Measurements from ENCODE around the gene CYSRT1.

CYSRT1 gene

DNA sequence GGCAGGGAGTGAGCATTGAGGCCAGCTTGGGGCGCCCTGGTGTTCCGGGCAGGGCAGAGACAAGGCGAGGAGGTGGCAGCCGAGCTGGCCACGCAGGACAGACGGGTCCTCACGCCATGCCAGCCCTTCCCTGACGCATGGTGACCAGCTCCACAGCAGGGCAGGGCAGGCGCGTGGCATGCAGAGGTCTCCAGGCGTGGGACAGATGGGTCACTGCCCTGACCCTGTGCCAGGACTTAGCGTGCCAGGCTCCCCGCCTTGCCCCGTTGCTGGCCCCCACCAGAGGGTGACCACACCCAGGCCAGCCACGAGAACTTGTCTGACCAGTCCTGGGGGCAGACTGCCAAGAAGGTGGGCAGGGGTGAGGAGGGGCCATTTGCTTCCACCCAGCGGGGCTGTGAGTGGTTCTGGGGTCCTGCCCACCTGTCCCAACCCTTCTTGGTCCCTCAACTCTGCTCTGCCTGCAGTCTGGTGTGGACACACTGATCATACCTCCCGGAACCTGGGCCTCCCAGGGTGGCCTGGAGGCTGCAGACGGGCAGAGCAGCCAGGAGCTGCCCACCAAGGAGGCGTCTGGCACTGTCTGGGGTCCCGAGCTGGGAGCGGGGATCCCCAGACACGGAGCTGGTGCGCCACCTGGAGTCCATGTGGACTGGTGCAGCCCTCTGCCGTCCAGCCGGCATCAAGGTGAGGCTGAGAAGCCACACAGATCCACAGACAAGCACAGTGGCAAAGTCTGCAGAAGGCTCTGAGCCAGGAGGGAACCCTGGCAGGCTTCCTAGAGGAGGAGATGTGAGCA, 2.3 kb downstream of the CYSRT1 start, which contains the start of gene RNF224:
RNF224 (plus strand) TSS at position 449 of the 799 bp plus-strand sequence. CDS start 834 bp downstream, outside the sequence.
- DNase-seq (ENCODE audit: low spot score) = peak; percentile 80

DNA sequence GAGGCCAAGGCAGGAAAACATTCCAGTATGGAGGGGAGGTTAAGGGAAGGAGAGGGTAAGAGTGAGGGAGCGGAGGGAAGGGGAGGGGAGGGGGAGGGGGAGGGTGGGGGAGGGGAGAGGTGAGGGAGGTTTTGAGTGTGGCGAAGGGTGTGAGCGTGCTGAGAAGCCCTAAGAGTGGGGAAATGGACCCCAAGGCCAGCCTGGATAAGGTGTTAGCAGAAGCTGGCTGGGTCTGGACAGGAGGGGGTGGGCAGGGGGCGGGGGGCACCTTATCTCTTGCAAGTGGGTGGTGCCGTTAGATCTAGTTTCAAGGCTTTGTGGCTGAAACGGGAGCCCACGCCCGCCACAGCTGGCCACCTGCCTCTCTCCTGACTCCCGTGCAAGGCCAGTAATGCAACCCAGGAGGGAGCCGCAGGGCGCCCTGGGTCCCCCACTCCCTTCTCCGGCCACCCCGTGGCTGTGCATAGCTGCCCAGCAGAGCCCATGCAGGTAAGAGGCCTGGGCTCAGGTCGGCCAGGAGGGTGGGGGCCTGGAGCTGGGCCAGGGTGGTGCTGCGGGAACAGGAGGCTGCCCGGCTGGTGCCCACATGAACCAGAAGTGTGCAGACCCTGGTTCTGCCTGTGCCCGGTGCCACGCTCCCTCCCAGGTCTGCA, 3.0 kb downstream of the CYSRT1 start:
- no peak for DNase-seq (ENCODE audit: low spot score)

DNA sequence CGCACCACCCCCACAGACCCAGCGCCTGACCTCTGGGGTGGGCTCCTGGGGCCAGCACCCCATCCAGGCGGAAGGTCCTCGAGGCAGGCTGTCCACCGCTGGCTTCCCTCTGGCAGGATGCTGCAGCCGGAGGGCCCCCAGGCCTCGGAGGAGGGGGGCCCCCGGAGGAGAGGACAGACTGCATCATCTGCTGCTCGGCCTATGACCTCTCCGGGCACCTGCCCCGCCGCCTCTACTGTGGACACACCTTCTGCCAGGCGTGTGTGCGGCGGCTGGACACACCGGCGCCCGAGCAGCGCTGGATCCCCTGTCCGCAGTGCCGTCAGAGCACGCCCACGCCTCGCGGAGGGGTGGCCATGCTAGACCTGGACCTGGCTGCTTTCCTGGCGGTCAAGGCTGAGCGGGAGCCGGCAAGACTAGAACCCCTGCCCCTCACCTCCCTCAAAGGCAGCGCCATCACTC, 3.6 kb downstream of the CYSRT1 start:
- DNase-seq (ENCODE audit: low spot score) = no peak

DNA sequence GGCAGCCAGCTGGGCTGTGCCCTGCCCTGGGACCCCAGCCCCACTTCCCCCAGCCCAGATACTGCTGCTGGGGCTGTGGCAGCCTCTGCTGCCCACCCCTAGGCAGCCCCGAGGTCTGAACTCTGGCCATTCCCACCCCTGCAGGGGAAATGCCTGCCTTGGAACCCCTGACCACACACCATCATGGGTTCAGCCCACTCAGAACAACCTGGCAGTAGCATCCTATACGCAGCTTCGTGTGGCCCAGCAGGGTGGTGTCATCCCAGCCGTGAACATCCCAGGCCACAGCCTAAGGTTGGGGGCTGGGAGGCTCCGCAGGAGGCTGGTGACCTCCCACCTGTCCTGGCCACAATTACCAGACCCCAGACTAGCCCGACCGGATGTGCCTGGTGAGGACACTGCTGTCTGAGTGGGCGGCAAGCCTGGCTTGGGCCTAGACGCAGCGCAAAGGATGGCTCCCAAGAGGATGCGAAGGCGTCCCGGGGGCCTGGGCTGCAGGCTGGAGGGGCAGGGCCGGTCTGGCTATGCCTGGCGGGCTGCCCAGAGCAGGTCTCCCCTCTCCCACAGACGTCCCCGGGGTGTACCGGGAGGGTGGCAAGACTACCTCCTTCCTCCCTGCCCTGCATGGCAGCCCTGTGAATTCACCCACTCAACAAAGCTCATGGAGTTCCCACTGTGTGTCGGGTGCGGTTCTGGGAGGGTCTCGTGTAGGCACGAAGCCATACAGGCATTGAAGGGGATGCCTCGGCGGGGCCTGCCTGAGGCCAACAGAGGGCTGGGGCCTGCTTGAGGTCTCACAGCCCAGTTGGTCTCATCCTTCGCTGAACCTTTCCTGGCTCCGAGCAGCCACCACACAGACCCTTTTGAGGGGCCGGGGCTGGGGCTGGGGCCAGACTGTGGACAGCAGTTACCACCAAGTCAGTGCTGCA, 4.3 kb downstream of the CYSRT1 start:
- no peak for DNase-seq (ENCODE audit: low spot score)

DNA sequence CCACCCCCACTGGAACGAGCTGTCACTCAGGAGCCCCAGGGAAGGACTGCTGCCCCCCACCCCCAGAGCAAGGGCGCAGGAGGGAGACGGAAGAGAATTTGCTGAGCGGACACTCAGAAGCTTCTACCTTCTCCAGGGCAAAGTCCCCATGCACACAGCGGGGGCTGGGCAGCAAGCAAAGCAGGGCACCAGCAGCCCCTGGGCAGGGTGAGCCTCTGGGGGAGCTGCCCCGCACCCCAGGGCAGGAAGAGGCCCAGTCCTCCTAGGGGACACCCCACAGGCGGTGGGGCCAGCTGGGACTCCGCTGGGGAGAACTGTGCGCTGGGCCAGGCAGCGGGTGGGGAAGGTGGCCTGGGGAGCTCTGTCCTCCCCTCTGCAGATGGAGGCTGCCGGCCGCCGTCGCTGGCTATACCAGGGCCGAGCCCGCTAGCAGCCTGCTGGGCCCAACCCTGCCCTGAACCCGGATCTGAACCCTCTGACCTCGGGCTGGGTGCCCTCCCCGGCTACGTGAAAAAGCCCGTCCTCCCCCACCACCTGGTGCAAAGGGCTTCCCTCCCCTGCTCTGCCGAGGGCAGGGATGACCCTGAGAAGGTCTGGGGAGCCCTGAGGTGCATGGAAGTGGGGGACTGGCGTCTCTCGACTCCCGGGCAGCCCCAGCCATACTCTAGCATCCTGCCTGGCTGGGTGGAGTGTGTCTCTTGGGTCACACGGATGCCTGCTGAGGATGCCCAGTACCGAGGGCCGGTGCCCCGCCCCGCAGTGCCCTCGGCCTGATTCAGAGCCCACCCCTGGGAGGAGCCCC, 5.1 kb downstream of the CYSRT1 start:
- no peak for DNase-seq (ENCODE audit: low spot score)

DNA sequence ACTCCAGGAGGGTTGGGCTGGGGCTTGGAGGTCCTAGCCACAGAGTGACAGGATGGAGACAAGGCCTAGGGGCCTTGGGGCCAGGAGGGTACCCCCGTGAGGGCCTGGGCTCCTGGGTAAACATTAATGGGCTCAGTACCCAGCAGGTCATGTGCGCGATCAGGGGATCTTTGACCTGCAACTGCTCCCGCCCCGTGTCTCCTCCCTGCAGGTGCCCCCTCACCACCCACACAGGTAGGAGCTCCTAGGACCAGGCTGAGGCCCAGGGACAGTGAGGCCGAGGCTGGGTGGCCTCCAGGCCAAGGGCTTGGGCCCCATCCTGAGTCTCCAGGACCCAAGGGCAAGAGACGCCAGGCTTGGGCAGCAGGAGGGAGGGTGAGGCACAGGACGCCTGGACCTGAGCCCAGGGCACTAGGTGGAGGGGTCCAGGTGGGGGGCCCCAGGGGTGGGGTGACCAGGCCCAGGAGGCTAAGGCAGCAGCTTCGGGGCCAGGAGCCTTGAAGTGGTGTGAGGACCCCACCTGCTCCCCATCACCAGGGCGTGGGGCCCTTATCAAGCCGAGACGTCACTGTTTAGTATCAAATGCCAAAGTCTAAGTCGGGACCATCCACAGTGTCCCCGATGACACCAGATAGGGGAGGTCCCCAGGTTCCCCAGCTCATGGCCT, 5.9 kb downstream of the CYSRT1 start, which contains the start of gene SLC34A3:
SLC34A3 (plus strand) TSS at position 197 of the 667 bp plus-strand sequence. CDS start 802 bp downstream, outside the sequence.
- no peak for DNase-seq (ENCODE audit: low spot score)

DNA sequence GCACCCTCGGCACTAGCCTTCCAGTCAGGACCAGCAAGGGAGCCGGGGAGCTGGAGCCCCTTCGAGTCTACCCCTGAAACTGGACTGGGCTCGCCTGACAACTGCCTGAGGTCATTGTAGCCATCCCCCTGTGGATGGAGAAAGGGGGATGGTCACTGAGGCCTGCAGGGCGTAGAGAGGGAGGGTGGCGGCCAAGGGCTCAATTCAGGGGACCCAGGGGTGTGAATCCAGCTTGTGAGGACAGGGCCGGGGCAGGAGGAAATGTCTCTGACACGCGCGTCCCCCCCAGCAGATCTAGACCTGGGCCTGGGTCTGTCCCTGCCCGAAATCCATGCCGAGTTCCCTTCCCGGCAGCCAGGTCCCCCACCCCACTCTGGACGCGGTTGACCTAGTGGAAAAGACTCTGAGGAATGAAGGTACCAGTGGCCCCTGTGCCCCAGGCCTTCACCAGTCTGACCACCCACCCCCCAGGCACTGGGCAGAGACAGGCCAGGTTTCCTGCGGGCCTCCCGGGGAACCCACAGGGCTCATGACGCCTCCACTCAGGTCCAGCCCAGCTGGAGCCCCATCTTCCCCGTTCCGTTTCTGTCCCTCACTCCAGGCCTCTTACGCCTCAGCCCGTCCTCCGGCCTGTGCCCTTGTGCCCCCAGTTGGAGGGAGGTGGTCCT, 6.5 kb downstream of the CYSRT1 start:
- no peak for DNase-seq (ENCODE audit: low spot score)

DNA sequence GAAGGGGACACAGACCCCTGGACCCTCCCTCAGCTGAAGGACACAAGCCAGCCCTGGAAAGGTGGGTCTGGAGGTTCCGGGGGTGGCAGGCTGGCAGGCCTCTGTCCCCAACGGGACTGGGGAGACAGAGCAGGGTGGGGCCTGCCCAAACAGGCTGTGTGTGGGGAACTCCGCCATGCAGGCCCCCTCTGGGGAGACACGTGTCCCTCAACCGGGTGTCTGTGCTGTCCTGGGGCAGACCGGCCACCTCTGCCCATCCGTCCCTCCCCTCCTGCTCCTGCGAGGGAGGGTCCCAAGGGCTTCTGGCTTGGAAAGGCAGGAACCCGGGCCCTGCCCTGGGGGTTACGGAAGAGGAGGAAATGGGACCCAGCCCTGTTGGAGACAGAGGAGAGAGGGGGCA, 7.1 kb downstream of the CYSRT1 start:
- no peak for DNase-seq (ENCODE audit: low spot score)

DNA sequence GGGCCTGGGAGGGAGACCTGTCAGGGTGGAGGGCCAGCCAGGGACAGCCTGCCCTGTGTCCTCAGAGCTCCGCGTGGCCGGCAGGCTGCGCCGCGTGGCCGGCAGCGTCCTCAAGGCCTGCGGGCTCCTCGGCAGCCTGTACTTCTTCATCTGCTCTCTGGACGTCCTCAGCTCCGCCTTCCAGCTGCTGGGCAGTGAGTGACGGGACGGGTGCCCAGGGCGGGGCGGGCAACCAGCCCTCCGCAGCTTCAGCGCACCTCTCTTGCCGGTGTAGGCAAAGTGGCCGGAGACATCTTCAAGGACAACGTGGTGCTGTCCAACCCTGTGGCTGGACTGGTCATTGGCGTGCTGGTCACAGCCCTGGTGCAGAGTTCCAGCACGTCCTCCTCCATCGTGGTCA, 7.5 kb downstream of the CYSRT1 start:
- no peak for DNase-seq (ENCODE audit: low spot score)

DNA sequence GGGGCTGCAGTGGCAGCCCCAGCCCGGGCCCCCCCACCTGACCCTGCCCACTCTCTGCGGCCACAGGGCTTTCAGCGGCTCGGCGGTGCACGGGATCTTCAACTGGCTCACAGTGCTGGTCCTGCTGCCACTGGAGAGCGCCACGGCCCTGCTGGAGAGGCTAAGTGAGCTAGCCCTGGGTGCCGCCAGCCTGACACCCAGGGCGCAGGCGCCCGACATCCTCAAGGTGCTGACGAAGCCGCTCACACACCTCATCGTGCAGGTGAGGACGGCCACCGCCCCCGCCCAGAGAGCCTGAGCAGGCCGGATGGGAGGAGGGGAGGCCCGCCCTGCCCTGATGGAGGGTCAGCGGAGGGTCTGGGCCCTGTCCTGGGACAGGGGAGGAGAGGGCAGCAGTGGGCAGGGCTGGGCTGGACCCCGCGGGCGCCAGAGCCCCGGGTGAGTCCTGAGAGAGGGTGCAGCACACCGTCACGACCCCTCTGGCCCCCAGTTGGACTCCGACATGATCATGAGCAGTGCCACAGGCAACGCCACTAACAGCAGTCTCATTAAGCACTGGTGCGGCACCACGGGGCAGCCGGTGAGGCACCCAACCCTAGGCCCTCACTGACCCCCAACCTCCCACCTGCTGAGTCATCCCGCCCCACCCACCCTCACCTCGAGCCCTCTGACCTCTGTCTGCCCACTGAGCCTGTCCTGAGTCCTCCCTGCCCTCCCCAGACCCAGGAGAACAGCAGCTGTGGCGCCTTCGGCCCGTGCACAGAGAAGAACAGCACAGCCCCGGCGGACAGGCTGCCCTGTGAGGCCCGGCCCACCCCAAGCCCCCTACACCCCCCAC, 8.4 kb downstream of the CYSRT1 start:
- no peak for DNase-seq (ENCODE audit: low spot score)

DNA sequence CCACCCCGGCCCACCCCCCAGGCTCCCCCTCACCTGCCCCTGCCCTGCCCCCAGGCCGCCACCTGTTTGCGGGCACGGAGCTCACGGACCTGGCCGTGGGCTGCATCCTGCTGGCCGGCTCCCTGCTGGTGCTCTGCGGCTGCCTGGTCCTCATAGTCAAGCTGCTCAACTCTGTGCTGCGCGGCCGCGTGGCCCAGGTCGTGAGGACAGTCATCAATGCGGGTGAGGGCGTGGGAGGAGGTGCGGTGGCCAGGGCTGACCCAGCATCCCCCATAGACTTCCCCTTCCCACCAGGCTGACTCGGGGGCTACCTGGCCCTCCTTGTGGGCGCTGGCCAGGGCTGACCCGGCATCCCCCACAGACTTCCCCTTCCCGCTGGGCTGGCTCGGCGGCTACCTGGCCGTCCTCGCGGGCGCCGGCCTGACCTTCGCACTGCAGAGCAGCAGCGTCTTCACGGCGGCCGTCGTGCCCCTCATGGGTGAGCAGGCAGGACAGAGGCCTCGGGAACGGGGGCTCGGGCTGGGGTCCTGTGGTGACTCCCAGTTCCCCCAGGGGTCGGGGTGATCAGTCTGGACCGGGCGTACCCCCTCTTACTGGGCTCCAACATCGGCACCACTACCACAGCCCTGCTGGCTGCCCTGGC, 9.2 kb downstream of the CYSRT1 start:
- no peak for DNase-seq (ENCODE audit: low spot score)

DNA sequence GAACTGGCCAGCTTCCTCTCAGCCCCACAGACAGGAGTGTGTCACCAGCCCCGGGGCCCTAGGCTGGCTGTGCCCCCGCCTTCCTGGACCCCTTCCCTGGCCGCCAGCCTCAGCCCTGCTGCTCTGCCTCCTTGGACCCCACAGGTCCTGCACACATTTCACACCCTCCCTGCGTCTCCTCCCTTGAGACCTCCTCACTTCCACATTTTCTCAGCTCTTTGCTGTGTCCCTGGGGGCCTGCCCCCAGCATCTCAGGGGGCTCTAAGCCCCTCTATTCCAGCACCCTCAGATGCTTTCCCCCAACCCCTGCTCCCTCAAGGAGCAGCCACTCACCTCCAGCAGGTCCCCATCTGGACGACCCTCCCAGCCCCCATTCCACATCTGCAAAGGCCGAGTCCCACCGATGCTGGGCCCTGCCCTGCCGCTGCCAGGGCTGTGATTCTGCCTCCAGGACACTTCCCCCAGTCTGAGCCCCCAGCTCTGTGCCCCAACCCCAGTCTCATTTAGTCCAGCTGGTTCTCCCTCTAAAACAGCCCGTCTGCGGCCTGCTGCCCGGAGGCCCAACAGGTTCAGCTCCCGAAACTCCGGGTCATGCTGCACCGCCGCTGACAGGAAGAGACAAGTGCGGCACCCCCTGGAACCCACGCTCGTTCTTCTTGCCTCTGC, 9.9 kb downstream of the CYSRT1 start:
- DNase-seq (ENCODE audit: low spot score) = peak; percentile 60

DNA sequence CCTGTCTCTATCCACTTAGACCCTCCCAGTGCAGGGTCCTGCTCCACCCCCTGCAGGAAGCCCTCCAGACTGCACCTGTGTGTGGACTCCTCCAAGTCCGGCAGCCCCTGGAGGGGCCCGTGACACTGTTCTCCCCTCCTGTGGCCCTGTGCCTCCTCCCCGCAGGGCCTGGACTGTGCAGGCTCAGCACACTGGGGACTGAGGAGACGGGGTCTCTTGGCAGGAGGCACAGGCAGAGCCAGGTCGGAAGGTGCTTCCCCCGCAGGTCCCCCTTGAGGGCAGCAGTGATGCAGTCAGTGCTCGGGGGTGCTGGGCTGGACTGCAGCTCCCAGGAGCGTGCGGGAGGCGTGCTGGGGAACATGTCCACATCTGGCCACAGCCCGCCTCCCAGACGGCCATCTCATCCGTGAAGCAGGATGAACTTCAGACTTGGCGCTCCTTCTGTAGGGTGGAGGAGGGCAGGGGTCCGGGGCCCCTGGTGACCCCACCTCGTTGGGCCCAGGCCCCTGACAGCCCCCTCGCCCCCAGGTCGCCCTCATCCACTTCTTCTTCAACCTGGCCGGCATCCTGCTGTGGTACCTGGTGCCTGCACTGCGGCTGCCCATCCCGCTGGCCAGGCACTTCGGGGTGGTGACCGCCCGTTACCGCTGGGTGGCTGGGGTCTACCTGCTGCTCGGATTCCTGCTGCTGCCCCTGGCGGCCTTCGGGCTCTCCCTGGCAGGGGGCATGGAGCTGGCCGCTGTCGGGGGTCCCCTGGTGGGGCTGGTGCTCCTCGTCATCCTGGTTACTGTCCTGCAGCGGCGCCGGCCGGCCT, 10.7 kb downstream of the CYSRT1 start:
- DNase-seq (ENCODE audit: low spot score) = no peak

DNA sequence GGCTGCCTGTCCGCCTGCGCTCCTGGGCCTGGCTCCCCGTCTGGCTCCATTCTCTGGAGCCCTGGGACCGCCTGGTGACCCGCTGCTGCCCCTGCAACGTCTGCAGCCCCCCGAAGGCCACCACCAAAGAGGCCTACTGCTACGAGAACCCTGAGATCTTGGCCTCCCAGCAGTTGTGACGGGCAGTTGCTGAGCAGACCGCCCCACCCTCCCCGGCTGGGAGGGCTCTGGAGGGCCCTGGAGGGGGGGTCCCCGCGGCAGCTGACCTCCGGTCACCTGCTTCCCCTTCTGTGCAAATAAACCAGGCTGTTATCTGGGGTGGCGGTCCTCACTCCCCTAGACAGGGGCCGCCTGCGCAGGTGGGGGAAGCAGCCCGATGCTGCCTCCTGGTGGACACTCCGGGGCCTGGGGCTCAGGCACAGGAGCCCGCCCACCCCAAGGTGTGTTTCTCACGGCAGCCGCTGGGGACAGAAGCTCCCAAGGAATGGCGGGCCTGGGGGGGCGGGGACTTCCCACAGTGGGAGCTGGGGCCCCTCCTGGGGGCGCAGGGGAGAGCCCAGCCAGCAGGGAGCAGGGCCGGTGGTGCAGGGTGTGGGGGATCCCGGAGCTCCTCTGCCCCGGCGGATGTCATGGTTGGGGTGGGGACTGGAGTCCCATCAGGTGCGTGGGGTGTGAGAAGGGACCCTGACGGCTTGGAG, 11.4 kb downstream of the CYSRT1 start:
- DNase-seq (ENCODE audit: low spot score) = peak; percentile 93

DNA sequence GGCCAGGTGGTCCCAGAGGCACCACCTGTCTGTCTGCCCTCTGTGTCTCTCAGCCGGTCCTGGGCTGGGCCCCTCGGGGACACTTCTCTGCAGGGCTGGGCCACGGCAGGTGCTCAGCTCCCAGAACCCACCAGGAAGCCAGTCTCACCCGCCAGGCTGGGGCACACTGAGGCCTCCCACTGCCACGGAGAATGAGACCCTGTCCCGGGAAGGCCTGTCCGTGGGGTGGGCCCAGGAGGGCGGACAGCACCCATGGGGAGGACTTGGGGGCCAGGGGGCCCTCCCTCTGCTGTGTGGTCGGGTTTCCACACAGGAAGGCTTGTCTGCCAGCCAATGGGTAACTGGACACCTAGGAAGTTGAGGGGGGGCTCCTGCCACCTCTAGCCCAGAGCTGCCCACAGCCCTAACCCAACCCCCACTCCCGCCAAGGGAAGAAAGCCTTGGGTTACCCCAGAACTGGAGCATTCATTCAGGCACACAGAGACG, 12.0 kb downstream of the CYSRT1 start:
- no peak for DNase-seq (ENCODE audit: low spot score)
